ENCODE data around the gene ARFGAP2. TPM values are rescaled to one million over a fixed set of nuclear protein-coding genes. Genes with fewer than 3 reads are reported as not detected.

ARFGAP2 gene
- polyA plus RNA-seq, 1 of the 3 experiments (the other 2 are of a cell fraction) = 52.5 TPM

GRCh38 chr11:47222696-47223095 is 46.0 kb upstream of the ARFGAP2 start (continued):
- TF ChIP-seq, protein P1, sequence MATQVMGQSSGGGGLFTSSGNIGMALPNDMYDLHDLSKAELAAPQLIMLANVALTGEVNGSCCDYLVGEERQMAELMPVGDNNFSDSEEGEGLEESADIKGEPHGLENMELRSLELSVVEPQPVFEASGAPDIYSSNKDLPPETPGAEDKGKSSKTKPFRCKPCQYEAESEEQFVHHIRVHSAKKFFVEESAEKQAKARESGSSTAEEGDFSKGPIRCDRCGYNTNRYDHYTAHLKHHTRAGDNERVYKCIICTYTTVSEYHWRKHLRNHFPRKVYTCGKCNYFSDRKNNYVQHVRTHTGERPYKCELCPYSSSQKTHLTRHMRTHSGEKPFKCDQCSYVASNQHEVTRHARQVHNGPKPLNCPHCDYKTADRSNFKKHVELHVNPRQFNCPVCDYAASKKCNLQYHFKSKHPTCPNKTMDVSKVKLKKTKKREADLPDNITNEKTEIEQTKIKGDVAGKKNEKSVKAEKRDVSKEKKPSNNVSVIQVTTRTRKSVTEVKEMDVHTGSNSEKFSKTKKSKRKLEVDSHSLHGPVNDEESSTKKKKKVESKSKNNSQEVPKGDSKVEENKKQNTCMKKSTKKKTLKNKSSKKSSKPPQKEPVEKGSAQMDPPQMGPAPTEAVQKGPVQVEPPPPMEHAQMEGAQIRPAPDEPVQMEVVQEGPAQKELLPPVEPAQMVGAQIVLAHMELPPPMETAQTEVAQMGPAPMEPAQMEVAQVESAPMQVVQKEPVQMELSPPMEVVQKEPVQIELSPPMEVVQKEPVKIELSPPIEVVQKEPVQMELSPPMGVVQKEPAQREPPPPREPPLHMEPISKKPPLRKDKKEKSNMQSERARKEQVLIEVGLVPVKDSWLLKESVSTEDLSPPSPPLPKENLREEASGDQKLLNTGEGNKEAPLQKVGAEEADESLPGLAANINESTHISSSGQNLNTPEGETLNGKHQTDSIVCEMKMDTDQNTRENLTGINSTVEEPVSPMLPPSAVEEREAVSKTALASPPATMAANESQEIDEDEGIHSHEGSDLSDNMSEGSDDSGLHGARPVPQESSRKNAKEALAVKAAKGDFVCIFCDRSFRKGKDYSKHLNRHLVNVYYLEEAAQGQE (IDR thresholded peaks at IDR 0.05; ENCODE audit: low read depth, low read length) = no peak
- TF ChIP-seq CHD2 (IDR thresholded peaks at IDR 0.05; ENCODE audit: low read length, partially characterized antibody) (no peak), FOXJ3 (CRISPR knock-in tag; IDR thresholded peaks at IDR 0.05) (no peak), TAF1 (IDR thresholded peaks at IDR 0.05; ENCODE audit: borderline replicate concordance, low read depth, low read length) (no peak), RAD21 (IDR thresholded peaks at IDR 0.05; ENCODE audit: low read length) (no peak), USF1 (IDR thresholded peaks at IDR 0.05; ENCODE audit: borderline replicate concordance, low read depth) (no peak), EZH2phosphoT487 (IDR thresholded peaks at IDR 0.05; ENCODE audit: borderline replicate concordance, low read depth) (no peak)

GRCh38 chr11:47220401-47220821 is 43.7 kb upstream of the ARFGAP2 start:
- H3K9ac ChIP-seq = no peak overlapping the region
- H3K27me3 ChIP-seq (ENCODE audit: insufficient read depth) = no peaks in the 10 kb centered on the region
- H3K9me2 ChIP-seq = no peaks in the 10 kb centered on the region
- H3K4me1 ChIP-seq (ENCODE audit: control insufficient read depth in 1 of 2, insufficient read depth in 2 of 2, low read depth in 1 of 2, low read length in 1 of 2) = peaks cover 13 to 31% of the 10 kb centered on the region in 2 experiments; a peak in 2 of 4 replicates
- 25% methylated on average over 1 of the region's 1 CpG for WGBS (ENCODE audit: low lambda C conversion rate)
- H3F3A ChIP-seq (replicated peaks; ENCODE audit: insufficient read depth) = peaks cover 27% of the 10 kb centered on the region
- no peak overlapping the region for H3K4me3 ChIP-seq (ENCODE audit: low read depth in 2 of 2, low read length in 1 of 2)
- H4K20me1 ChIP-seq (ENCODE audit: insufficient read depth) = peaks cover 41% of the 10 kb centered on the region
- no peak for DNase-seq
- H3K27ac ChIP-seq (ENCODE audit: low read depth in 2 of 2, low read length in 1 of 2) = peak overlapping the region in 1 of 2 experiments; percentile 21; a peak in 2 of 4 replicates
- peaks cover 12 to 30% of the 10 kb centered on the region in 2 experiments for H3K36me3 ChIP-seq (replicated peaks in 1 of 2; ENCODE audit: control insufficient read depth in 1 of 2, insufficient read depth in 2 of 2, low read length in 1 of 2)
- POLR2A ChIA-PET = interaction anchor here (0.7 to 2.2 kb wide), 5 partner anchors 11 to 41 kb away, joined by 3 to 9 read pairs (median 4); partner anchors contain the start of gene ACP2
- peak overlapping the region; percentile 48 for H3K4me2 ChIP-seq
- TF ChIP-seq YY1 (IDR thresholded peaks at IDR 0.05; ENCODE audit: low read depth) (no peak), RCOR1 (IDR thresholded peaks at IDR 0.05; ENCODE audit: low read length) (no peak), FOSL2 (IDR thresholded peaks at IDR 0.05; ENCODE audit: borderline replicate concordance, low read depth) (peak; percentile 38; the same call in 1 of the 2 replicates), CHD2 (IDR thresholded peaks at IDR 0.05; ENCODE audit: low read length, partially characterized antibody) (no peak), RFX5 (IDR thresholded peaks at IDR 0.05; ENCODE audit: low read length) (no peak), RAD21 (IDR thresholded peaks at IDR 0.05; ENCODE audit: low read length) (no peak), EZH2phosphoT487 (IDR thresholded peaks at IDR 0.05; ENCODE audit: borderline replicate concordance, low read depth) (no peak), SMC3 (IDR thresholded peaks at IDR 0.05; ENCODE audit: low read depth, low read length) (no peak), USF1 (IDR thresholded peaks at IDR 0.05; ENCODE audit: borderline replicate concordance, low read depth) (no peak), FOXJ3 (CRISPR knock-in tag; IDR thresholded peaks at IDR 0.05) (no peak), PBX3 (IDR thresholded peaks at IDR 0.05) (peak; percentile 52), POLR2AphosphoS5 (IDR thresholded peaks at IDR 0.05; ENCODE audit: low read depth, low read length) (no peak), RXRA (IDR thresholded peaks at IDR 0.05; ENCODE audit: borderline replicate concordance, low read depth) (no peak), GATA2 (CRISPR knock-in tag; IDR thresholded peaks at IDR 0.05) (no peak), MEF2A (IDR thresholded peaks at IDR 0.05; ENCODE audit: borderline replicate concordance, low read depth) (no peak), NRF1 (IDR thresholded peaks at IDR 0.05; ENCODE audit: low read depth, low read length) (no peak), SIN3A (IDR thresholded peaks at IDR 0.05; ENCODE audit: borderline replicate concordance, low read depth, low read length) (no peak), FOXM1 (IDR thresholded peaks at IDR 0.05; ENCODE audit: low read depth) (no peak), MXI1 (IDR thresholded peaks at IDR 0.05; ENCODE audit: low read depth, low read length) (no peak), TCF12 (IDR thresholded peaks at IDR 0.05) (peak; percentile 69), MAX (IDR thresholded peaks at IDR 0.05; ENCODE audit: low read depth) (no peak)
- TF ChIP-seq, protein P2, sequence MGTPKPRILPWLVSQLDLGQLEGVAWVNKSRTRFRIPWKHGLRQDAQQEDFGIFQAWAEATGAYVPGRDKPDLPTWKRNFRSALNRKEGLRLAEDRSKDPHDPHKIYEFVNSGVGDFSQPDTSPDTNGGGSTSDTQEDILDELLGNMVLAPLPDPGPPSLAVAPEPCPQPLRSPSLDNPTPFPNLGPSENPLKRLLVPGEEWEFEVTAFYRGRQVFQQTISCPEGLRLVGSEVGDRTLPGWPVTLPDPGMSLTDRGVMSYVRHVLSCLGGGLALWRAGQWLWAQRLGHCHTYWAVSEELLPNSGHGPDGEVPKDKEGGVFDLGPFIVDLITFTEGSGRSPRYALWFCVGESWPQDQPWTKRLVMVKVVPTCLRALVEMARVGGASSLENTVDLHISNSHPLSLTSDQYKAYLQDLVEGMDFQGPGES (IDR thresholded peaks at IDR 0.05; ENCODE audit: low read depth, low read length) = no peak
- H2AFZ ChIP-seq (ENCODE audit: low read depth) = no peak overlapping the region
- CTCF ChIA-PET = interaction anchor here (0.6 to 2.3 kb wide), 5 partner anchors 13 to 134 kb away, joined by 3 to 7 read pairs (median 4); no protein-coding TSS in a partner anchor
- H3K9me3 ChIP-seq = no peaks in the 10 kb centered on the region
- peaks cover 80% of the 10 kb centered on the region for H3K79me2 ChIP-seq (ENCODE audit: insufficient read depth)

Measured in SK-N-SH (cell line).